Measurements from ENCODE around the gene TMEM248.

GRCh38 chr7:66958538-66959350 lies 37.7 kb downstream of the TMEM248 start:
- no peak for TF ChIP-seq CTCF (IDR thresholded peaks at IDR 0.05; ENCODE audit: insufficient read depth, low read depth, low read length)
- TF ChIP-seq EZH2 (IDR thresholded peaks at IDR 0.05; ENCODE audit: insufficient read depth, low read length): no peak

All from astrocyte (in vitro differentiated cells and primary cell).